K562 (cell line): ENCODE data around the gene GABPB2. TPM values are rescaled to one million over a fixed set of nuclear protein-coding genes. Genes with fewer than 3 reads are reported as not detected.

Experiments used
- FOXM1 ChIP-seq, 2 experiments: fragments of 450-650 bp in 1 of 2; sonication (generic) in 1 of 2; formaldehyde crosslinking in 1 of 2; IDR thresholded peaks; 2 replicates each; pipeline versions ENCODE4 v1.6.1 to v1.9.0; 2017 to 2022; ENCODE audit warnings: low read depth in 2 of 2, mild to moderate bottlenecking in 2 of 2, missing genetic modification reagents in 1 of 2, moderate library complexity in 1 of 2
- LEF1 ChIP-seq: fragments of 450-650 bp; IDR thresholded peaks from 2 replicates; pipeline ENCODE4 v1.6.1; 2016; ENCODE audit warnings: mild to moderate bottlenecking
- TAF15 ChIP-seq: fragments of 200-400 bp; formaldehyde crosslinking; IDR thresholded peaks from 2 replicates; pipeline ENCODE4 v1.6.1; 2017; ENCODE audit warnings: mild to moderate bottlenecking, low read depth, low read length, moderate library complexity
- TCFL5 ChIP-seq: fragments of 250-450 bp; sonication (Bioruptor Pico); conservative IDR thresholded peaks from 2 replicates; pipeline ENCODE4 v1.6.1; 2021; ENCODE audit warnings: mild to moderate bottlenecking, moderate library complexity, matching md5 sums
- YY1 ChIP-seq, 3 experiments: IDR thresholded peaks; 2 replicates each; pipeline ENCODE4 v1.6.1; 2011; ENCODE audit warnings: low read length in 2 of 3, mild to moderate bottlenecking in 2 of 3, moderate library complexity in 2 of 3, borderline replicate concordance in 1 of 3, control low read depth in 1 of 3, low read depth in 1 of 3; ENCODE audit not compliant: insufficient read depth in 3 of 3, insufficient replicate concordance in 2 of 3, control insufficient read depth in 1 of 3, insufficient read length in 1 of 3; ENCODE audit errors: extremely low read depth in 1 of 3
- ZNF77 ChIP-seq: fragments of 250-450 bp; sonication (Bioruptor Pico); IDR thresholded peaks from 2 replicates; pipeline ENCODE4 v1.5.0; 2020
- polyA plus RNA-seq, 8 experiments: library from polyadenylated mRNA; depleted of rRNA in 4 of 8; stranded (reverse) in 5 of 8; unstranded in 3 of 8; fragments of >200 nt; fragmentation: Nextera tagmentation in 2 of 8; fragmentation: Illumina TruSeq in 1 of 8; extraction: Ambion mirVana in 2 of 8; extraction: Trizol in 1 of 8; gene quantifications; 2 replicates each; pipeline versions ENCODE4 v1.2.1 to v1.2.3, GENCODE V29; 2011 to 2014; ENCODE audit warnings: inconsistent platforms in 1 of 8, missing spikeins in 1 of 8
- total RNA-seq, 7 experiments: library from RNA; depleted of rRNA in 6 of 7; stranded (reverse); fragments of >200 nt in 6 of 7; fragmentation: Illumina TruSeq in 2 of 7; extraction: Trizol in 2 of 7; gene quantifications; 2 replicates each; pipeline versions ENCODE4 v1.2.1 to v1.2.3, GENCODE V29; 2011 to 2021; ENCODE audit warnings: low replicate concordance in 1 of 7
- TF ChIP-seq, protein P1 (sequence below): fragments of 200-600 bp; sonication (generic); IDR thresholded peaks from one replicate; pipeline ENCODE4 v1.6.1; 2012; ENCODE audit warnings: mild to moderate bottlenecking, low read depth, low read length, inconsistent platforms
- TF ChIP-seq, protein P2 (sequence below): fragments of 150-350 bp; conservative IDR thresholded peaks from 2 replicates; pipeline ENCODE4 v1.6.1; 2014; ENCODE audit warnings: low read length
- TF ChIP-seq, protein P3 (sequence below): fragments of 250-450 bp; sonication (Bioruptor Pico); IDR thresholded peaks from 2 replicates; pipeline ENCODE4 v1.8.0; 2022; ENCODE audit warnings: inconsistent platforms, mild to moderate bottlenecking, moderate library complexity, borderline replicate concordance

GABPB2 gene
- total and polyA plus RNA-seq, 9 of the 15 experiments (the other 6 are each of a cell fraction or from before 2014, with no cell fraction given): 2.2 to 13.3 (median 6.1) TPM

DNA sequence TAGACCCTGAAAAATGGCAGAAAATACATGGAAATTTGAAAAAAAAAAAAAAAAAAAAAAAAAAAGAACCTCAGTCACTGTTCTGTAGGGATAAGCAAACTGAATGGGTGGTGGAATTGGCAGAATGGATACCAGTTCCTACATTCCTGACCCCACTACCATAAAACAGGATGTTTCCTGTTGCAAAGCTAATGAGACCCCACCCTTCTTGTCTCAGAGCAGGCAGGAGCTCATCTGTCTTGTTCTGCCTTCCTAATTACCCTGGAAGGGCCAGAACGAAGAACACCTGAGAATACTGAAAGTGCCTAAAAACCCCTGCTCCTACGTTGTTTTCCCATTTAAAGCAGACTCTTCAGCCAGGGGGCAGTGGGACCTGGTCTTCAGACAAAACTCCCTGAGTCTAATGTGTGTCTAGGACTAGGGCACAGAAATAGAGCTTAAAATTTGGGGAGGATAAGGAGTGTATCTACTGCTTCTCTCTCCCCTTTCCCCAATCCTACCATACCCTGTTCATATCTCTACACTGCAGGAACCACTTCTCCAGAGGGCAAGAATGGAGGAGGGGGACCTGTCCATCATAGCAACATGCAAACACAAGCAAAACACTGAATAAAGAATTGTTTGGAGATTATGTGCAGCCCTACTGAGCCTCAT, 19.1 kb upstream of the GABPB2 start (continued):
- TF ChIP-seq, protein P1, sequence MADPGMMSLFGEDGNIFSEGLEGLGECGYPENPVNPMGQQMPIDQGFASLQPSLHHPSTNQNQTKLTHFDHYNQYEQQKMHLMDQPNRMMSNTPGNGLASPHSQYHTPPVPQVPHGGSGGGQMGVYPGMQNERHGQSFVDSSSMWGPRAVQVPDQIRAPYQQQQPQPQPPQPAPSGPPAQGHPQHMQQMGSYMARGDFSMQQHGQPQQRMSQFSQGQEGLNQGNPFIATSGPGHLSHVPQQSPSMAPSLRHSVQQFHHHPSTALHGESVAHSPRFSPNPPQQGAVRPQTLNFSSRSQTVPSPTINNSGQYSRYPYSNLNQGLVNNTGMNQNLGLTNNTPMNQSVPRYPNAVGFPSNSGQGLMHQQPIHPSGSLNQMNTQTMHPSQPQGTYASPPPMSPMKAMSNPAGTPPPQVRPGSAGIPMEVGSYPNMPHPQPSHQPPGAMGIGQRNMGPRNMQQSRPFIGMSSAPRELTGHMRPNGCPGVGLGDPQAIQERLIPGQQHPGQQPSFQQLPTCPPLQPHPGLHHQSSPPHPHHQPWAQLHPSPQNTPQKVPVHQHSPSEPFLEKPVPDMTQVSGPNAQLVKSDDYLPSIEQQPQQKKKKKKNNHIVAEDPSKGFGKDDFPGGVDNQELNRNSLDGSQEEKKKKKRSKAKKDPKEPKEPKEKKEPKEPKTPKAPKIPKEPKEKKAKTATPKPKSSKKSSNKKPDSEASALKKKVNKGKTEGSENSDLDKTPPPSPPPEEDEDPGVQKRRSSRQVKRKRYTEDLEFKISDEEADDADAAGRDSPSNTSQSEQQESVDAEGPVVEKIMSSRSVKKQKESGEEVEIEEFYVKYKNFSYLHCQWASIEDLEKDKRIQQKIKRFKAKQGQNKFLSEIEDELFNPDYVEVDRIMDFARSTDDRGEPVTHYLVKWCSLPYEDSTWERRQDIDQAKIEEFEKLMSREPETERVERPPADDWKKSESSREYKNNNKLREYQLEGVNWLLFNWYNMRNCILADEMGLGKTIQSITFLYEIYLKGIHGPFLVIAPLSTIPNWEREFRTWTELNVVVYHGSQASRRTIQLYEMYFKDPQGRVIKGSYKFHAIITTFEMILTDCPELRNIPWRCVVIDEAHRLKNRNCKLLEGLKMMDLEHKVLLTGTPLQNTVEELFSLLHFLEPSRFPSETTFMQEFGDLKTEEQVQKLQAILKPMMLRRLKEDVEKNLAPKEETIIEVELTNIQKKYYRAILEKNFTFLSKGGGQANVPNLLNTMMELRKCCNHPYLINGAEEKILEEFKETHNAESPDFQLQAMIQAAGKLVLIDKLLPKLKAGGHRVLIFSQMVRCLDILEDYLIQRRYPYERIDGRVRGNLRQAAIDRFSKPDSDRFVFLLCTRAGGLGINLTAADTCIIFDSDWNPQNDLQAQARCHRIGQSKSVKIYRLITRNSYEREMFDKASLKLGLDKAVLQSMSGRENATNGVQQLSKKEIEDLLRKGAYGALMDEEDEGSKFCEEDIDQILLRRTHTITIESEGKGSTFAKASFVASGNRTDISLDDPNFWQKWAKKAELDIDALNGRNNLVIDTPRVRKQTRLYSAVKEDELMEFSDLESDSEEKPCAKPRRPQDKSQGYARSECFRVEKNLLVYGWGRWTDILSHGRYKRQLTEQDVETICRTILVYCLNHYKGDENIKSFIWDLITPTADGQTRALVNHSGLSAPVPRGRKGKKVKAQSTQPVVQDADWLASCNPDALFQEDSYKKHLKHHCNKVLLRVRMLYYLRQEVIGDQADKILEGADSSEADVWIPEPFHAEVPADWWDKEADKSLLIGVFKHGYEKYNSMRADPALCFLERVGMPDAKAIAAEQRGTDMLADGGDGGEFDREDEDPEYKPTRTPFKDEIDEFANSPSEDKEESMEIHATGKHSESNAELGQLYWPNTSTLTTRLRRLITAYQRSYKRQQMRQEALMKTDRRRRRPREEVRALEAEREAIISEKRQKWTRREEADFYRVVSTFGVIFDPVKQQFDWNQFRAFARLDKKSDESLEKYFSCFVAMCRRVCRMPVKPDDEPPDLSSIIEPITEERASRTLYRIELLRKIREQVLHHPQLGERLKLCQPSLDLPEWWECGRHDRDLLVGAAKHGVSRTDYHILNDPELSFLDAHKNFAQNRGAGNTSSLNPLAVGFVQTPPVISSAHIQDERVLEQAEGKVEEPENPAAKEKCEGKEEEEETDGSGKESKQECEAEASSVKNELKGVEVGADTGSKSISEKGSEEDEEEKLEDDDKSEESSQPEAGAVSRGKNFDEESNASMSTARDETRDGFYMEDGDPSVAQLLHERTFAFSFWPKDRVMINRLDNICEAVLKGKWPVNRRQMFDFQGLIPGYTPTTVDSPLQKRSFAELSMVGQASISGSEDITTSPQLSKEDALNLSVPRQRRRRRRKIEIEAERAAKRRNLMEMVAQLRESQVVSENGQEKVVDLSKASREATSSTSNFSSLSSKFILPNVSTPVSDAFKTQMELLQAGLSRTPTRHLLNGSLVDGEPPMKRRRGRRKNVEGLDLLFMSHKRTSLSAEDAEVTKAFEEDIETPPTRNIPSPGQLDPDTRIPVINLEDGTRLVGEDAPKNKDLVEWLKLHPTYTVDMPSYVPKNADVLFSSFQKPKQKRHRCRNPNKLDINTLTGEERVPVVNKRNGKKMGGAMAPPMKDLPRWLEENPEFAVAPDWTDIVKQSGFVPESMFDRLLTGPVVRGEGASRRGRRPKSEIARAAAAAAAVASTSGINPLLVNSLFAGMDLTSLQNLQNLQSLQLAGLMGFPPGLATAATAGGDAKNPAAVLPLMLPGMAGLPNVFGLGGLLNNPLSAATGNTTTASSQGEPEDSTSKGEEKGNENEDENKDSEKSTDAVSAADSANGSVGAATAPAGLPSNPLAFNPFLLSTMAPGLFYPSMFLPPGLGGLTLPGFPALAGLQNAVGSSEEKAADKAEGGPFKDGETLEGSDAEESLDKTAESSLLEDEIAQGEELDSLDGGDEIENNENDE: no peak
- TF ChIP-seq, protein P2, sequence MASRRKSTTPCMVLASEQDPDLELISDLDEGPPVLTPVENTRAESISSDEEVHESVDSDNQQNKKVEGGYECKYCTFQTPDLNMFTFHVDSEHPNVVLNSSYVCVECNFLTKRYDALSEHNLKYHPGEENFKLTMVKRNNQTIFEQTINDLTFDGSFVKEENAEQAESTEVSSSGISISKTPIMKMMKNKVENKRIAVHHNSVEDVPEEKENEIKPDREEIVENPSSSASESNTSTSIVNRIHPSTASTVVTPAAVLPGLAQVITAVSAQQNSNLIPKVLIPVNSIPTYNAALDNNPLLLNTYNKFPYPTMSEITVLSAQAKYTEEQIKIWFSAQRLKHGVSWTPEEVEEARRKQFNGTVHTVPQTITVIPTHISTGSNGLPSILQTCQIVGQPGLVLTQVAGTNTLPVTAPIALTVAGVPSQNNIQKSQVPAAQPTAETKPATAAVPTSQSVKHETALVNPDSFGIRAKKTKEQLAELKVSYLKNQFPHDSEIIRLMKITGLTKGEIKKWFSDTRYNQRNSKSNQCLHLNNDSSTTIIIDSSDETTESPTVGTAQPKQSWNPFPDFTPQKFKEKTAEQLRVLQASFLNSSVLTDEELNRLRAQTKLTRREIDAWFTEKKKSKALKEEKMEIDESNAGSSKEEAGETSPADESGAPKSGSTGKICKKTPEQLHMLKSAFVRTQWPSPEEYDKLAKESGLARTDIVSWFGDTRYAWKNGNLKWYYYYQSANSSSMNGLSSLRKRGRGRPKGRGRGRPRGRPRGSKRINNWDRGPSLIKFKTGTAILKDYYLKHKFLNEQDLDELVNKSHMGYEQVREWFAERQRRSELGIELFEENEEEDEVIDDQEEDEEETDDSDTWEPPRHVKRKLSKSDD: no peak
- TF ChIP-seq, protein P3, sequence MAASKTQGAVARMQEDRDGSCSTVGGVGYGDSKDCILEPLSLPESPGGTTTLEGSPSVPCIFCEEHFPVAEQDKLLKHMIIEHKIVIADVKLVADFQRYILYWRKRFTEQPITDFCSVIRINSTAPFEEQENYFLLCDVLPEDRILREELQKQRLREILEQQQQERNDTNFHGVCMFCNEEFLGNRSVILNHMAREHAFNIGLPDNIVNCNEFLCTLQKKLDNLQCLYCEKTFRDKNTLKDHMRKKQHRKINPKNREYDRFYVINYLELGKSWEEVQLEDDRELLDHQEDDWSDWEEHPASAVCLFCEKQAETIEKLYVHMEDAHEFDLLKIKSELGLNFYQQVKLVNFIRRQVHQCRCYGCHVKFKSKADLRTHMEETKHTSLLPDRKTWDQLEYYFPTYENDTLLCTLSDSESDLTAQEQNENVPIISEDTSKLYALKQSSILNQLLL (CRISPR knock-in tag): no peak
- TF ChIP-seq FOXM1 (IDR thresholded peaks at IDR 0.05; ENCODE audit: low read depth) (no peak), FOXM1 (CRISPR knock-in tag; IDR thresholded peaks at IDR 0.05; ENCODE audit: low read depth) (no peak), ZNF77 (CRISPR knock-in tag) (no peak), YY1 (IDR thresholded peaks at IDR 0.05; ENCODE audit: borderline replicate concordance in 1 of 3, control insufficient read depth in 1 of 3, extremely low read depth in 1 of 3, insufficient read depth in 3 of 3, insufficient read length in 1 of 3, insufficient replicate concordance in 2 of 3, low read depth in 1 of 3, low read length in 2 of 3) (no peak), TCFL5 (CRISPR knock-in tag) (no peak), LEF1 (no peak), TAF15 (no peak)
